ENCODE measurements around the gene CD53.

DNA sequence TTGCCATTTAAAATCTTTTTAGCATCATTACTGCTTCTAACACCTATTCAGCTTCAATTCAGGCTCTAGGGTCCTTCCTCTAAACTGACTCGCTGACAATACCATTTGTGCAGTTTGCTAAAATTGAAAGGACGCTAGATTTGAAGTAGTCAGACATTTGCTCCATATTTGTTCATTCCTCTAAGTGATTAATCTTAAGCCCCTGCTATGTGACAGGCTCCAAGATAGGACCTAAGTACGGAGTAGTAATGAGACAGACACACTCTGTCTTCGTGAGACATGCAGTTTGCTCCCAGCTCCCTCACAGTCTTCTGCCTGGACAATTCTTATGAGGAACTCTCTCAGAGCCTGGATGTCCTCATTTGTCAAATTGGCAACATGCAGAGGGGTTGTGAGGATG is 26.1 kb upstream of the CD53 start:
- TF ChIP-seq RARB (CRISPR knock-in tag; IDR thresholded peaks at IDR 0.05), result no peak
- no peak for TF ChIP-seq SNAI2 (CRISPR knock-in tag; IDR thresholded peaks at IDR 0.05)
- TF ChIP-seq, protein P1, sequence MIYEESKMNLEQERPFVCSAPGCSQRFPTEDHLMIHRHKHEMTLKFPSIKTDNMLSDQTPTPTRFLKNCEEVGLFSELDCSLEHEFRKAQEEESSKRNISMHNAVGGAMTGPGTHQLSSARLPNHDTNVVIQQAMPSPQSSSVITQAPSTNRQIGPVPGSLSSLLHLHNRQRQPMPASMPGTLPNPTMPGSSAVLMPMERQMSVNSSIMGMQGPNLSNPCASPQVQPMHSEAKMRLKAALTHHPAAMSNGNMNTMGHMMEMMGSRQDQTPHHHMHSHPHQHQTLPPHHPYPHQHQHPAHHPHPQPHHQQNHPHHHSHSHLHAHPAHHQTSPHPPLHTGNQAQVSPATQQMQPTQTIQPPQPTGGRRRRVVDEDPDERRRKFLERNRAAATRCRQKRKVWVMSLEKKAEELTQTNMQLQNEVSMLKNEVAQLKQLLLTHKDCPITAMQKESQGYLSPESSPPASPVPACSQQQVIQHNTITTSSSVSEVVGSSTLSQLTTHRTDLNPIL (CRISPR knock-in tag; IDR thresholded peaks at IDR 0.05; ENCODE audit: low read depth), result no peak
- no peak for TF ChIP-seq TCF4 (CRISPR knock-in tag; IDR thresholded peaks at IDR 0.05; ENCODE audit: borderline replicate concordance)
- TF ChIP-seq, protein P2, sequence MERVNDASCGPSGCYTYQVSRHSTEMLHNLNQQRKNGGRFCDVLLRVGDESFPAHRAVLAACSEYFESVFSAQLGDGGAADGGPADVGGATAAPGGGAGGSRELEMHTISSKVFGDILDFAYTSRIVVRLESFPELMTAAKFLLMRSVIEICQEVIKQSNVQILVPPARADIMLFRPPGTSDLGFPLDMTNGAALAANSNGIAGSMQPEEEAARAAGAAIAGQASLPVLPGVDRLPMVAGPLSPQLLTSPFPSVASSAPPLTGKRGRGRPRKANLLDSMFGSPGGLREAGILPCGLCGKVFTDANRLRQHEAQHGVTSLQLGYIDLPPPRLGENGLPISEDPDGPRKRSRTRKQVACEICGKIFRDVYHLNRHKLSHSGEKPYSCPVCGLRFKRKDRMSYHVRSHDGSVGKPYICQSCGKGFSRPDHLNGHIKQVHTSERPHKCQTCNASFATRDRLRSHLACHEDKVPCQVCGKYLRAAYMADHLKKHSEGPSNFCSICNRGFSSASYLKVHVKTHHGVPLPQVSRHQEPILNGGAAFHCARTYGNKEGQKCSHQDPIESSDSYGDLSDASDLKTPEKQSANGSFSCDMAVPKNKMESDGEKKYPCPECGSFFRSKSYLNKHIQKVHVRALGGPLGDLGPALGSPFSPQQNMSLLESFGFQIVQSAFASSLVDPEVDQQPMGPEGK (CRISPR knock-in tag; IDR thresholded peaks at IDR 0.05; ENCODE audit: borderline replicate concordance), result no peak
- TF ChIP-seq, protein P3, sequence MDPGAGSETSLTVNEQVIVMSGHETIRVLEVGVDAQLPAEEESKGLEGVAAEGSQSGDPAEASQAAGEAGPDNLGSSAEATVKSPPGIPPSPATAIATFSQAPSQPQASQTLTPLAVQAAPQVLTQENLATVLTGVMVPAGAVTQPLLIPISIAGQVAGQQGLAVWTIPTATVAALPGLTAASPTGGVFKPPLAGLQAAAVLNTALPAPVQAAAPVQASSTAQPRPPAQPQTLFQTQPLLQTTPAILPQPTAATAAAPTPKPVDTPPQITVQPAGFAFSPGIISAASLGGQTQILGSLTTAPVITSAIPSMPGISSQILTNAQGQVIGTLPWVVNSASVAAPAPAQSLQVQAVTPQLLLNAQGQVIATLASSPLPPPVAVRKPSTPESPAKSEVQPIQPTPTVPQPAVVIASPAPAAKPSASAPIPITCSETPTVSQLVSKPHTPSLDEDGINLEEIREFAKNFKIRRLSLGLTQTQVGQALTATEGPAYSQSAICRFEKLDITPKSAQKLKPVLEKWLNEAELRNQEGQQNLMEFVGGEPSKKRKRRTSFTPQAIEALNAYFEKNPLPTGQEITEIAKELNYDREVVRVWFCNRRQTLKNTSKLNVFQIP (CRISPR knock-in tag; IDR thresholded peaks at IDR 0.05; ENCODE audit: borderline replicate concordance, low read depth), result no peak
